GM12878 (cell line): ENCODE data around the gene ABCG1. TPM values are rescaled to one million over a fixed set of nuclear protein-coding genes. Genes with fewer than 3 reads are reported as not detected.

Source experiments
- ATAC-seq: fragments of 200-7000 bp; cut with Tn5 transposase; 3 replicates; pipeline ENCODE4 v1.9.1; 2020; ENCODE audit warnings: mild to moderate bottlenecking, moderate library complexity
- BruUV-seq: library from RNA; stranded (reverse); fragments of 400-500 nt; replicated peaks from 2 replicates; lab custom pipeline; 2021; lab: Mats Ljungman, UMichigan
- CTCF ChIA-PET: fragments of 300-600 bp; sonication (Branson Sonifier 250); formaldehyde crosslinking; extraction: SDS; loops from one replicate; lab custom pipeline; 2021; ENCODE audit warnings: inconsistent platforms; lab: Yijun Ruan, JAX
- POLR2A ChIA-PET: fragments of 350-600 bp; formaldehyde crosslinking; extraction: SDS; loops from one replicate; lab custom pipeline; 2021; ENCODE audit warnings: inconsistent platforms; lab: Charles Lee
- RAD21 ChIA-PET: fragments of 300-600 bp; sonication (Branson Sonifier 250); formaldehyde crosslinking; loops from one replicate; lab custom pipeline; 2023; ENCODE audit warnings: antibody characterized with exemption; ENCODE audit not compliant: unreplicated experiment; lab: Charles Lee
- SMC1A ChIA-PET: fragments of 300-600 bp; sonication (Branson Sonifier 250); formaldehyde crosslinking; loops from one replicate; lab custom pipeline; 2023; ENCODE audit not compliant: unreplicated experiment, uncharacterized antibody; lab: Charles Lee
- DNase-seq: peaks from one replicate; pipeline ENCODE4 v3.0.0-alpha.2; 2011; ENCODE audit warnings: low read depth, low spot score
- FAIRE-seq: peaks from 3 replicates; lab custom pipeline; 2011; peaks lifted over from hg19 to GRCh38; lab: Jason Lieb, UNC
- H2AFZ ChIP-seq: 2 replicates; pipeline ENCODE4 v1.6.0; 2011; ENCODE audit warnings: low read depth, low read length, control low read depth; ENCODE audit not compliant: control insufficient read depth
- H3K27ac ChIP-seq: 2 replicates; pipeline ENCODE4 v1.5.1; 2011; ENCODE audit warnings: control low read depth; ENCODE audit not compliant: control insufficient read depth, insufficient read depth
- H3K27me3 ChIP-seq, 2 experiments: replicated peaks in 1 of 2; 2 replicates each; pipeline versions ENCODE4 v1.6.0 to v1.6.1; 2011; ENCODE audit warnings: low read length in 1 of 2; ENCODE audit not compliant: control insufficient read depth in 2 of 2, insufficient read depth in 2 of 2
- H3K36me3 ChIP-seq, 2 experiments: 2 replicates each; pipeline ENCODE4 v1.5.1; 2011; ENCODE audit warnings: low read length in 1 of 2; ENCODE audit not compliant: control insufficient read depth in 2 of 2, insufficient read depth in 2 of 2
- H3K4me1 ChIP-seq: 2 replicates; pipeline ENCODE4 v1.6.1; 2011; ENCODE audit warnings: mild to moderate bottlenecking, low read length, moderate library complexity, mixed read lengths; ENCODE audit not compliant: control insufficient read depth, insufficient read depth
- H3K4me2 ChIP-seq: 2 replicates; pipeline ENCODE4 v1.6.0; 2011; ENCODE audit warnings: control low read depth; ENCODE audit not compliant: control insufficient read depth, insufficient read depth
- H3K4me3 ChIP-seq: fragments of 200-600 bp; sonication (generic); 2 replicates; pipeline ENCODE4 v1.5.1; 2016
- H3K79me2 ChIP-seq: 2 replicates; pipeline ENCODE4 v1.6.0; 2011; ENCODE audit warnings: low read length; ENCODE audit not compliant: control insufficient read depth, insufficient read depth
- H3K9ac ChIP-seq: 2 replicates; pipeline ENCODE4 v1.8.0; 2011; ENCODE audit warnings: low read length, control low read depth, mixed read lengths; ENCODE audit not compliant: control insufficient read depth, insufficient read depth
- H3K9me3 ChIP-seq: replicated peaks from 3 replicates; pipeline ENCODE4 v1.5.1; 2011; ENCODE audit warnings: mild to moderate bottlenecking, low read length; ENCODE audit not compliant: control insufficient read depth, insufficient read depth
- H4K20me1 ChIP-seq: 2 replicates; pipeline ENCODE4 v1.6.0; 2011; ENCODE audit not compliant: control insufficient read depth, insufficient read depth
- NR2C1 ChIP-seq: fragments of 450-650 bp; IDR thresholded peaks from 2 replicates; pipeline ENCODE4 v1.6.1; 2017; ENCODE audit warnings: antibody characterized with exemption, mild to moderate bottlenecking, moderate library complexity
- NR2F1 ChIP-seq: fragments of 450-650 bp; conservative IDR thresholded peaks from 2 replicates; pipeline ENCODE4 v1.6.1; 2017; ENCODE audit warnings: mild to moderate bottlenecking
- RAD51 ChIP-seq: fragments of 450-650 bp; IDR thresholded peaks from 2 replicates; pipeline ENCODE4 v1.6.1; 2016; ENCODE audit warnings: moderate library complexity, mild to moderate bottlenecking, inconsistent platforms
- REST ChIP-seq: IDR thresholded peaks from 2 replicates; pipeline ENCODE4 v1.6.1; 2012; ENCODE audit warnings: mild to moderate bottlenecking, low read depth, low read length
- WGBS: methylation state at CpG from one replicate; pipeline ENCODE4 v1.1.6; 2016; ENCODE audit warnings: low lambda C conversion rate; ENCODE audit not compliant: insufficient replicate concordance, insufficient coverage; ENCODE audit errors: missing lambda C conversion rate; 5-methylcytosine and 5-hydroxymethylcytosine counted together
- in situ Hi-C: fragments of 300-500 bp; cut with MboI; formaldehyde crosslinking; loops from 9 replicates; pipeline ENCODE4 v1.14.3; 2018; ENCODE audit warnings: mixed read lengths
- intact Hi-C: fragments of 100-400 bp; cut with micrococcal nuclease; formaldehyde crosslinking; loops from one replicate; pipeline ENCODE4 v1.14.2; 2022; ENCODE audit not compliant: unreplicated experiment
- polyA plus RNA-seq, 11 experiments: library from polyadenylated mRNA; depleted of rRNA in 4 of 11; unstranded in 6 of 11; stranded (reverse) in 5 of 11; fragments of >200 nt; fragmentation: Nextera tagmentation in 4 of 11; fragmentation: Illumina TruSeq in 1 of 11; extraction: Ambion mirVana in 4 of 11; extraction: Trizol in 1 of 11; gene quantifications; 1 replicate in 1 of 11; 2 replicates in 10 of 11; pipeline versions ENCODE4 v1.2.1 to v1.2.3, GENCODE V29; 2011 to 2016; ENCODE audit warnings: inconsistent platforms in 2 of 11, missing spikeins in 2 of 11, low read depth in 1 of 11
- total RNA-seq, 4 experiments: library from RNA; depleted of rRNA in 3 of 4; stranded (reverse); fragments of >200 nt in 3 of 4; fragmentation: Illumina TruSeq in 1 of 4; extraction: Trizol in 1 of 4; gene quantifications; 2 replicates each; pipeline versions ENCODE4 v1.2.1 to v1.2.3, GENCODE V29; 2013 to 2021

The ABCG1 gene
- total and polyA plus RNA-seq, 10 of the 15 experiments (the other 5 are each of a cell fraction or from before 2014, with no cell fraction given) = 0.59 to 19.3 (median 5.7) TPM

- Histone ChIP-seq H3K4me1 (no peaks in the 10 kb centered on the region), H3K27ac (no peak overlapping the region), H3K27me3 (no peaks in the 10 kb centered on the region; a peak in 1 of 4 replicates), H3K4me3 (no peak overlapping the region), H3K9ac (no peak overlapping the region), H3K36me3 (no peaks in the 10 kb centered on the region), H4K20me1 (no peaks in the 10 kb centered on the region), H3K9me3 (no peaks in the 10 kb centered on the region; the same call in 2 of the 3 replicates), H2AFZ (no peak overlapping the region), H3K4me2 (no peak overlapping the region), H3K79me2 (no peaks in the 10 kb centered on the region)
- ATAC-seq (no peak), FAIRE-seq (no peak), DNase-seq (no peak)
- ChIA-PET SMC1A (interaction anchor here (0.6 kb wide), 1 partner anchor 20 kb away, joined by 3 read pairs; no protein-coding TSS in a partner anchor), CTCF (no interaction called here), POLR2A (no interaction called here), RAD21 (no interaction called here)
- intact Hi-C loops = no loop called here
- WGBS = 28% methylated on average over 2 of the region's 2 CpGs
- in situ Hi-C loops = loop anchor here (25.0 kb wide), 1 partner anchor 1480 kb away; no protein-coding TSS in a partner anchor
- no TSS peak for BruUV-seq
- TF ChIP-seq RAD51 (no peak), REST (no peak), NR2C1 (no peak)
Measured at GRCh38 chr21:42207426-42207825, 11.5 kb upstream of the ABCG1 start.

- Histone ChIP-seq H3K27me3 (no peaks in the 10 kb centered on the region; a peak in 1 of 4 replicates), H3K79me2 (no peaks in the 10 kb centered on the region), H3K4me1 (no peaks in the 10 kb centered on the region), H3K9me3 (no peaks in the 10 kb centered on the region; the same call in 2 of the 3 replicates), H3K27ac (no peak overlapping the region), H4K20me1 (no peaks in the 10 kb centered on the region), H3K9ac (no peak overlapping the region), H3K4me2 (no peak overlapping the region), H3K36me3 (no peaks in the 10 kb centered on the region), H3K4me3 (no peak overlapping the region), H2AFZ (no peak overlapping the region)
- intact Hi-C loops (no loop called here), in situ Hi-C loops (loop anchor here (25.0 kb wide), 1 partner anchor 1479 kb away; no protein-coding TSS in a partner anchor)
- TF ChIP-seq NR2F1 = no peak
- no peak for FAIRE-seq
- SMC1A ChIA-PET = interaction anchor here (0.9 kb wide), 1 partner anchor 17 kb away, joined by 4 read pairs; no protein-coding TSS in a partner anchor
- ATAC-seq = no peak
- RAD21 ChIA-PET = interaction anchor here (0.6 kb wide), 1 partner anchor 283 kb away, joined by 3 read pairs; no protein-coding TSS in a partner anchor
- CTCF ChIA-PET = no interaction called here
- POLR2A ChIA-PET = interaction anchor here (1.3 kb wide), 1 partner anchor 16 kb away, joined by 4 read pairs; no protein-coding TSS in a partner anchor
- no peak for DNase-seq
- no TSS peak for BruUV-seq
Measured at GRCh38 chr21:42208036-42208435, 10.9 kb upstream of the ABCG1 start.
